ENCODE data around the gene MYO9B. TPM values are rescaled to one million over a fixed set of nuclear protein-coding genes. Genes with fewer than 3 reads are reported as not detected.

MYO9B gene
- total RNA-seq, 1 experiment from 2014 or later: 85.4 TPM

DNA sequence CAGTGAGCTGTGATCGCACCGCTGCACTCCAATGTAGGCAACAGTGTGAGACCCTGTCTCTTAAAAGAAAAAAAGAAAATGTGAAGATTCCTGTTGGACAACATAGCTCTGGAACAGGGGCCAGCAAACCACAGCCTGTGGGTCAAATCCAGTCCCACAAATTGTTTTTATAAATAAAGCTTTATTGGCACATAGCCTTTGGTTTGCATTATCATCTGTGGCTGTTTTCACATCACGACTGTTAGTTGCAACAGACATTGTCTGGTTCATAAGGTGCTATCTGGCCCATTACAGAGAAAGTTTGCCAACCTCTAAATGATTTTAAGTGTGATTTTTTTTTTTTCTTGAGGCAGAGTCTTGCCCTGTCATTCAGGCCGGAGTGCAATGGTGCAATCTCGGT, 90.1 kb downstream of the MYO9B start:
- intact Hi-C loops (cut with micrococcal nuclease; ENCODE audit: unreplicated experiment): no loop called here
- DNase-seq (ENCODE audit: low spot score): no peak

DNA sequence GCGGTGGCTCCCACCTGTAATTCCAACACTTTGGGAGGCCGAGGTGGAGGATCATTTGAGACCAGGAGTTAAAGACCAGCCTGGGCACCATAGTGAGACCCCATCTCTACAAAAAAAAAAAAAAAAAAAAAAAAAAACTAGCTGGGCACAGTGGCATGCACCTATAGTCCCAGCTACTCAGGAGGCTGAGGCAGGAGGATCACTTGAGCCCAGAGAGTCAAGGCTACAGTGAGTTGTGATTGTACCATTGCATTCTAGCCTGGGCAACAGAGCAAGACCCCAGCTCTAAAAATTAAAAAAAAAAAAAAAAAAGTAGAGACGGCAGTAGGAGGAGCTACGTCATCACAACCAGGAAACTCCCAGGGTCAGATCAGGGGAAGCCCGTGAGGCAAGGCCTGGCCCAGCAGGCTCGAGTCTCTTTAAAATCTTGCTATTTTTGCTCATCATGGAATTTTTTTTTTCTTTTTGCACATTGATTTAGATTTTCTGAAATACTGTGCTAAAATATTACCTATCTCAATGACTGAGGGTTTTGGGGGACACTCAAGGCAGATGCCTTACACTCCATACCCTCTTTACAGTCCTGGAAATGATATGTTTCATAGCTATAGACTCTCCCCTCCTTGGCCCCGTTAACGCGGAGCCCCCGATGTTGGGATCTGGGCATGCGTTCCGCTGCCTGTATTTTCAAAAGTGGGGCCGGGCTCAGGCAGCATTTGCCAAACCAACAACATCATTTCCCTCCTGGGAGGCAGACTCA, 95.1 kb downstream of the MYO9B start:
- H3K4me1 ChIP-seq (ENCODE audit: insufficient read depth, low read length, poor library complexity, severe bottlenecking): no peaks in the 10 kb centered on the region
- BruUV-seq (replicated peaks): no TSS peak
- no peak overlapping the region for H3K27ac ChIP-seq (ENCODE audit: low read depth, low read length, poor library complexity, severe bottlenecking)
- H3K4me3 ChIP-seq (ENCODE audit: low read depth, low read length, poor library complexity, severe bottlenecking): no peak overlapping the region
- no peaks in the 10 kb centered on the region for H3K9me3 ChIP-seq (ENCODE audit: low read depth, low read length, poor library complexity, severe bottlenecking)
- CTCF ChIA-PET: no interaction called here
- TF ChIP-seq, protein P1, sequence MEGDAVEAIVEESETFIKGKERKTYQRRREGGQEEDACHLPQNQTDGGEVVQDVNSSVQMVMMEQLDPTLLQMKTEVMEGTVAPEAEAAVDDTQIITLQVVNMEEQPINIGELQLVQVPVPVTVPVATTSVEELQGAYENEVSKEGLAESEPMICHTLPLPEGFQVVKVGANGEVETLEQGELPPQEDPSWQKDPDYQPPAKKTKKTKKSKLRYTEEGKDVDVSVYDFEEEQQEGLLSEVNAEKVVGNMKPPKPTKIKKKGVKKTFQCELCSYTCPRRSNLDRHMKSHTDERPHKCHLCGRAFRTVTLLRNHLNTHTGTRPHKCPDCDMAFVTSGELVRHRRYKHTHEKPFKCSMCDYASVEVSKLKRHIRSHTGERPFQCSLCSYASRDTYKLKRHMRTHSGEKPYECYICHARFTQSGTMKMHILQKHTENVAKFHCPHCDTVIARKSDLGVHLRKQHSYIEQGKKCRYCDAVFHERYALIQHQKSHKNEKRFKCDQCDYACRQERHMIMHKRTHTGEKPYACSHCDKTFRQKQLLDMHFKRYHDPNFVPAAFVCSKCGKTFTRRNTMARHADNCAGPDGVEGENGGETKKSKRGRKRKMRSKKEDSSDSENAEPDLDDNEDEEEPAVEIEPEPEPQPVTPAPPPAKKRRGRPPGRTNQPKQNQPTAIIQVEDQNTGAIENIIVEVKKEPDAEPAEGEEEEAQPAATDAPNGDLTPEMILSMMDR (conservative IDR thresholded peaks at IDR 0.05; ENCODE audit: low read depth, low read length): no peak
- no peak for TF ChIP-seq EZH2 (IDR thresholded peaks at IDR 0.05; ENCODE audit: borderline replicate concordance, low read depth, low read length, poor library complexity, severe bottlenecking)
- POLR2A ChIA-PET (ENCODE audit: low non-redundant PET): interaction anchor here (0.6 kb wide), 1 partner anchor 96 kb away, joined by 3 read pairs; no protein-coding TSS in a partner anchor
- no peak for DNase-seq (ENCODE audit: low spot score)
- peaks cover 47% of the 10 kb centered on the region for H3K36me3 ChIP-seq (ENCODE audit: insufficient read depth, low read length, poor library complexity, severe bottlenecking)
- intact Hi-C loops (cut with micrococcal nuclease; ENCODE audit: unreplicated experiment): no loop called here
- H3K27me3 ChIP-seq (replicated peaks; ENCODE audit: insufficient read depth, low read depth, low read length, poor library complexity): no peaks in the 10 kb centered on the region

More for the DNA sequence above, 90.1 kb downstream of the MYO9B start:
- TF ChIP-seq, protein P1 (conservative IDR thresholded peaks at IDR 0.05; ENCODE audit: low read depth, low read length): no peak
- TF ChIP-seq EZH2 (IDR thresholded peaks at IDR 0.05; ENCODE audit: borderline replicate concordance, low read depth, low read length, poor library complexity, severe bottlenecking): no peak
- Histone ChIP-seq H3K36me3 (ENCODE audit: insufficient read depth, low read length, poor library complexity, severe bottlenecking) (peaks cover 62% of the 10 kb centered on the region), H3K9me3 (ENCODE audit: low read depth, low read length, poor library complexity, severe bottlenecking) (no peaks in the 10 kb centered on the region), H3K4me3 (ENCODE audit: low read depth, low read length, poor library complexity, severe bottlenecking) (no peak overlapping the region), H3K4me1 (ENCODE audit: insufficient read depth, low read length, poor library complexity, severe bottlenecking) (no peaks in the 10 kb centered on the region), H3K27ac (ENCODE audit: low read depth, low read length, poor library complexity, severe bottlenecking) (no peak overlapping the region), H3K27me3 (replicated peaks; ENCODE audit: insufficient read depth, low read depth, low read length, poor library complexity) (no peaks in the 10 kb centered on the region)
- no TSS peak for BruUV-seq (replicated peaks)
- ChIA-PET CTCF (no interaction called here), POLR2A (ENCODE audit: low non-redundant PET) (no interaction called here)

DNA sequence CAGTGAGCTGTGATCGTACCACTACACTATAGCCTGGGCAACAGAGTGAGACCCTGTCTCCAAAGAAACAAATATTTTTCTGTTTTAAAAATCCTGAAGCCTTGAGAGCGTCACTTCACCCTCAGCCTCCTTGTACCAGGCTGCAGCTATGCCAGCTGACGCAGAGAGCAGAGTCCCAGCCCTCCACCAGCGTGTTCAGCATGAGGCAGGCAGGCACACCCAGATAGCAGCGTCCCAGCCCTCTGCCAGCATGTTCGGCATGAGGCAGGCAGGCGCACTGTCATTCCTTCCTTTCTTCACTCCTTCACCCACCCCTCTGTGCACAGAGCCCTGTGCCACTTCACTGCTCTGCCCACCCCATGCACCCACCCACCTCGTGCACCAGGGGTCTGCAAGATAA, 96.3 kb downstream of the MYO9B start:
- H3K27ac ChIP-seq (ENCODE audit: low read depth, low read length, poor library complexity, severe bottlenecking): no peak overlapping the region
- POLR2A ChIA-PET (ENCODE audit: low non-redundant PET): no interaction called here
- H3K9me3 ChIP-seq (ENCODE audit: low read depth, low read length, poor library complexity, severe bottlenecking): no peaks in the 10 kb centered on the region
- no peak for DNase-seq (ENCODE audit: low spot score)
- peaks cover 43% of the 10 kb centered on the region for H3K36me3 ChIP-seq (ENCODE audit: insufficient read depth, low read length, poor library complexity, severe bottlenecking)
- H3K4me3 ChIP-seq (ENCODE audit: low read depth, low read length, poor library complexity, severe bottlenecking): no peak overlapping the region
- CTCF ChIA-PET: no interaction called here
- TF ChIP-seq EZH2 (IDR thresholded peaks at IDR 0.05; ENCODE audit: borderline replicate concordance, low read depth, low read length, poor library complexity, severe bottlenecking): no peak
- TF ChIP-seq, protein P1 (conservative IDR thresholded peaks at IDR 0.05; ENCODE audit: low read depth, low read length): no peak
- intact Hi-C loops (cut with micrococcal nuclease; ENCODE audit: unreplicated experiment): no loop called here
- H3K27me3 ChIP-seq (replicated peaks; ENCODE audit: insufficient read depth, low read depth, low read length, poor library complexity): no peaks in the 10 kb centered on the region
- no TSS peak for BruUV-seq (replicated peaks)
- no peaks in the 10 kb centered on the region for H3K4me1 ChIP-seq (ENCODE audit: insufficient read depth, low read length, poor library complexity, severe bottlenecking)

All from A673 (cell line).